GM19193 (cell line): ENCODE results near the gene PRKCE.

Experiments used
- POLR2A ChIP-seq: IDR thresholded peaks from 4 replicates; pipeline ENCODE4 v1.6.1; 2011; ENCODE audit not compliant: insufficient read depth, insufficient read length; ENCODE audit errors: extremely low read depth

PRKCE gene

GRCh38 chr2:45992741-45993475 lies 341.4 kb downstream of the PRKCE start:
- TF ChIP-seq POLR2A, result no peak

- TF ChIP-seq POLR2A, result no peak
These were observed 342.1 kb downstream of the PRKCE start for GRCh38 chr2:45993476-45993991.

- no peak for TF ChIP-seq POLR2A
These were observed 342.6 kb downstream of the PRKCE start for GRCh38 chr2:45994060-45994459.

GRCh38 chr2:46000660-46001059 lies 349.2 kb downstream of the PRKCE start:
- no peak for TF ChIP-seq POLR2A

GRCh38 chr2:46001290-46001689 lies 349.8 kb downstream of the PRKCE start:
- no peak for TF ChIP-seq POLR2A

GRCh38 chr2:46001741-46002506 lies 350.4 kb downstream of the PRKCE start:
- TF ChIP-seq POLR2A, result no peak

- no peak for TF ChIP-seq POLR2A
These were observed 351.0 kb downstream of the PRKCE start for GRCh38 chr2:46002507-46002883.

GRCh38 chr2:46002947-46003346 lies 351.5 kb downstream of the PRKCE start:
- no peak for TF ChIP-seq POLR2A

- TF ChIP-seq POLR2A, result no peak
These were observed 352.5 kb downstream of the PRKCE start for GRCh38 chr2:46003903-46004473.

- no peak for TF ChIP-seq POLR2A
These were observed 355.1 kb downstream of the PRKCE start for GRCh38 chr2:46006473-46007025.

- no peak for TF ChIP-seq POLR2A
These were observed 355.9 kb downstream of the PRKCE start for GRCh38 chr2:46007412-46007811.

GRCh38 chr2:46008091-46008870 lies 356.8 kb downstream of the PRKCE start:
- TF ChIP-seq POLR2A, result no peak

- no peak for TF ChIP-seq POLR2A
These were observed 357.8 kb downstream of the PRKCE start for GRCh38 chr2:46009315-46009714.

GRCh38 chr2:46009772-46010171 lies 358.3 kb downstream of the PRKCE start:
- TF ChIP-seq POLR2A, result no peak
